HG02981 (cell line): ENCODE results near the gene DGLUCY.
A peak's percentile ranks its signal among the peaks of the same experiment; 100 is the strongest.
"Not testable (repeated sequence)": the region's sequence is repeated elsewhere in the genome, so short reads cannot be mapped to it uniquely, and the experiment has no call there.

Experiments
- ATAC-seq: cut with Tn5 transposase; IDR thresholded peaks from one replicate; pipeline ENCODE4 v1.9.1; 2021; ENCODE audit warnings: mild to moderate bottlenecking, moderate library complexity; ENCODE audit not compliant: unreplicated experiment

Gene DGLUCY

GRCh38 chr14:91113829-91114078 is at the start of gene DGLUCY:
DGLUCY (plus strand) TSS chr14:91114073; CDS start chr14:91160295, 46,222 bp downstream.
- ATAC-seq: peak; percentile 72

- ATAC-seq: no peak
These were observed 48.6 kb upstream of the DGLUCY start for GRCh38 chr14:91065266-91065665.

- ATAC-seq: no peak
These were observed 46.7 kb upstream of the DGLUCY start for GRCh38 chr14:91067186-91067585.

- ATAC-seq: no peak
These were observed 45.2 kb upstream of the DGLUCY start for GRCh38 chr14:91068642-91069041.

- ATAC-seq: no peak
These were observed 43.3 kb upstream of the DGLUCY start for GRCh38 chr14:91070572-91070971.

GRCh38 chr14:91075553-91075952 is 38.3 kb upstream of the DGLUCY start:
- no peak for ATAC-seq

GRCh38 chr14:91078095-91078737 is 35.7 kb upstream of the DGLUCY start:
- peak; percentile 69 for ATAC-seq

GRCh38 chr14:91080071-91080470 is 33.8 kb upstream of the DGLUCY start:
- no peak for ATAC-seq

GRCh38 chr14:91082282-91082681 is 31.6 kb upstream of the DGLUCY start:
- no peak for ATAC-seq

GRCh38 chr14:91084516-91084915 is 29.4 kb upstream of the DGLUCY start:
- ATAC-seq: no peak

GRCh38 chr14:91087470-91087869 is 26.4 kb upstream of the DGLUCY start:
- ATAC-seq: not testable (repeated sequence)

- ATAC-seq: no peak
These were observed 25.2 kb upstream of the DGLUCY start for GRCh38 chr14:91088585-91089235.

GRCh38 chr14:91089958-91090535 is 23.8 kb upstream of the DGLUCY start:
- ATAC-seq: no peak

- no peak for ATAC-seq
These were observed 23.1 kb upstream of the DGLUCY start for GRCh38 chr14:91090743-91091142.

- ATAC-seq: no peak
These were observed 21.8 kb upstream of the DGLUCY start for GRCh38 chr14:91092073-91092472.

- not testable (repeated sequence) for ATAC-seq
These were observed 20.0 kb upstream of the DGLUCY start for GRCh38 chr14:91093743-91094472.

GRCh38 chr14:91094772-91095171 is 19.1 kb upstream of the DGLUCY start:
- no peak for ATAC-seq

GRCh38 chr14:91095178-91095577 is 18.7 kb upstream of the DGLUCY start:
- no peak for ATAC-seq

GRCh38 chr14:91097657-91098056 is 16.2 kb upstream of the DGLUCY start:
- ATAC-seq: not testable (repeated sequence)

- no peak for ATAC-seq
These were observed 15.3 kb upstream of the DGLUCY start for GRCh38 chr14:91098591-91098990.

GRCh38 chr14:91100102-91100501 is 13.8 kb upstream of the DGLUCY start:
- no peak for ATAC-seq

GRCh38 chr14:91103116-91103515 is 10.8 kb upstream of the DGLUCY start:
- no peak for ATAC-seq
